ENCODE results near the gene SNCAIP. TPM values are rescaled to one million over a fixed set of nuclear protein-coding genes. Genes with fewer than 3 reads are reported as not detected.

The SNCAIP gene
- polyA plus RNA-seq, 1 experiment = 12.3 TPM

DNA sequence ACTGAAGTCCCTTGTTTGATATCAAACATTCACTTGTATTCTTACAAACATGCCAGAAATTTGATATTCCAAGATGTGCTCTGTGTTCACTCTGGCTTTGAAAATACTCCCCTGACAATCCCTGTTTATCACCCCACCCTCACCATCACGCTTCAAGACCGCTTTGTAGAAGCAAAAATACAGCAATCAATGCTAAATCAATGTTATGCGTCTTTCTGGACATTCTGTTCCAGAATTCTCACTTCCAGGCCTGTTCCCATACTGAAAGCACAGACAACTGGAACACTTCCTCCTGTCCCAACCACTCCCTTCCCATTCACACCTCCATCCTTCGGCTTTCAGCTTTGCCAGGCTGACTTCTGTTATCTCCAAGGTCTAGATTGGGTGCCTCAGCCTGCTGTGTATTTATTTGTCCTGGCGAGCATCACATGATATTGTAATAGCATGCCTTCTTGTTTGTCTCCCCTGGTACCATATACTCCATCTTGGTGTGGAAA is 72.8 kb downstream of the SNCAIP start:
- Histone ChIP-seq H3K27ac (ENCODE audit: low read depth, low read length) (no peak overlapping the region), H3K9me3 (ENCODE audit: control insufficient read depth, insufficient read depth, low read length) (no peaks in the 10 kb centered on the region), H3K27me3 (ENCODE audit: control insufficient read depth, insufficient read depth, low read length) (no peaks in the 10 kb centered on the region), H3K4me3 (ENCODE audit: low read depth, low read length) (no peak overlapping the region)
- TF ChIP-seq, protein P1, sequence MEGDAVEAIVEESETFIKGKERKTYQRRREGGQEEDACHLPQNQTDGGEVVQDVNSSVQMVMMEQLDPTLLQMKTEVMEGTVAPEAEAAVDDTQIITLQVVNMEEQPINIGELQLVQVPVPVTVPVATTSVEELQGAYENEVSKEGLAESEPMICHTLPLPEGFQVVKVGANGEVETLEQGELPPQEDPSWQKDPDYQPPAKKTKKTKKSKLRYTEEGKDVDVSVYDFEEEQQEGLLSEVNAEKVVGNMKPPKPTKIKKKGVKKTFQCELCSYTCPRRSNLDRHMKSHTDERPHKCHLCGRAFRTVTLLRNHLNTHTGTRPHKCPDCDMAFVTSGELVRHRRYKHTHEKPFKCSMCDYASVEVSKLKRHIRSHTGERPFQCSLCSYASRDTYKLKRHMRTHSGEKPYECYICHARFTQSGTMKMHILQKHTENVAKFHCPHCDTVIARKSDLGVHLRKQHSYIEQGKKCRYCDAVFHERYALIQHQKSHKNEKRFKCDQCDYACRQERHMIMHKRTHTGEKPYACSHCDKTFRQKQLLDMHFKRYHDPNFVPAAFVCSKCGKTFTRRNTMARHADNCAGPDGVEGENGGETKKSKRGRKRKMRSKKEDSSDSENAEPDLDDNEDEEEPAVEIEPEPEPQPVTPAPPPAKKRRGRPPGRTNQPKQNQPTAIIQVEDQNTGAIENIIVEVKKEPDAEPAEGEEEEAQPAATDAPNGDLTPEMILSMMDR (IDR thresholded peaks at IDR 0.05; ENCODE audit: low read depth, low read length) = no peak
- no peak for DNase-seq (ENCODE audit: low read depth, low spot score)
- ChIA-PET POLR2A (no interaction called here), CTCF (no interaction called here)

DNA sequence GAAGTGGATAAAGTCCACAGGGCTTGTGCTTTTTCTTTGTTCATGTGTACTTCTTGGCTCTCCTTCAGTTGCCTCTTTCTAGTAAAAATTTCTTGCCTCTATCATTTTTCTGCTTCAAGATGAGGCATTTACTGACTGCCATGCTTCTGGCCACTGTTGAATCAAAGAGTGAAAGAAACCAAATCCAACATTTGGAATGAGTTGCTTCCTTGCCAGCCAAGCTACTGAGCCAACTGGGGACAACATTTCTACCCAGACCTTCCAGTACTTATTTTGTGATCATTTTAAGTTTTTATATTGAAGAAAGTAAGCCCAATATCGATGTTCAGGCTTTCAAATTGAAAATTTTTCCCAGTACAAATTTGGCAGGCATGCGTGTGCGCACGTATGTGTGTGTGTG is 73.2 kb downstream of the SNCAIP start:
- no peak for DNase-seq (ENCODE audit: low read depth, low spot score)
- H3K4me3 ChIP-seq (ENCODE audit: low read depth, low read length) = no peak overlapping the region
- ChIA-PET POLR2A (no interaction called here), CTCF (no interaction called here)
- no peaks in the 10 kb centered on the region for H3K9me3 ChIP-seq (ENCODE audit: control insufficient read depth, insufficient read depth, low read length)
- TF ChIP-seq, protein P1 (IDR thresholded peaks at IDR 0.05; ENCODE audit: low read depth, low read length) = no peak
- no peak overlapping the region for H3K27ac ChIP-seq (ENCODE audit: low read depth, low read length)
- no peaks in the 10 kb centered on the region for H3K27me3 ChIP-seq (ENCODE audit: control insufficient read depth, insufficient read depth, low read length)

DNA sequence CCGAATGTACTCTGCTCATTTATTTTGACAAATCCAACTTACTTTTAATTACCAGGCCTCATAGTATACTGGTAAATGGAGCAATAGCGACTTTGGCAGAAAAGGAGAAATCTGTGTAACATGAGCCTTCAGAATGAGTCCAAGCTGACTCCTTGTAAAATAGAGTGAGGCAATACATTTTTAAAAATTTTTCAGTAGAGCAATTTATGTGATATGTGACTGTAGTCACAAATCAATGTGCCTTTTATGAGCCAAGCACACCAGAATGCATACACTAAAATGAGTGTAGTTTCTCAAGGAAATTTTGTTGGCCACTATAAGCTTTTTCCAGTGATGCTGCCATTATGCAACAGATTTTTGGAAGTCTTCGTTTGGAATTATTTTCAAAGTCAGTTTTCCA is 73.8 kb downstream of the SNCAIP start:
- no peak overlapping the region for H3K27ac ChIP-seq (ENCODE audit: low read depth, low read length)
- no peaks in the 10 kb centered on the region for H3K27me3 ChIP-seq (ENCODE audit: control insufficient read depth, insufficient read depth, low read length)
- H3K9me3 ChIP-seq (ENCODE audit: control insufficient read depth, insufficient read depth, low read length) = no peaks in the 10 kb centered on the region
- H3K4me3 ChIP-seq (ENCODE audit: low read depth, low read length) = no peak overlapping the region
- TF ChIP-seq, protein P1 (IDR thresholded peaks at IDR 0.05; ENCODE audit: low read depth, low read length) = no peak
- POLR2A ChIA-PET = no interaction called here
- no peak for DNase-seq (ENCODE audit: low read depth, low spot score)
- CTCF ChIA-PET = interaction anchor here (0.6 kb wide), 2 partner anchors 69 to 669 kb away, joined by 3 read pairs; no protein-coding TSS in a partner anchor

DNA sequence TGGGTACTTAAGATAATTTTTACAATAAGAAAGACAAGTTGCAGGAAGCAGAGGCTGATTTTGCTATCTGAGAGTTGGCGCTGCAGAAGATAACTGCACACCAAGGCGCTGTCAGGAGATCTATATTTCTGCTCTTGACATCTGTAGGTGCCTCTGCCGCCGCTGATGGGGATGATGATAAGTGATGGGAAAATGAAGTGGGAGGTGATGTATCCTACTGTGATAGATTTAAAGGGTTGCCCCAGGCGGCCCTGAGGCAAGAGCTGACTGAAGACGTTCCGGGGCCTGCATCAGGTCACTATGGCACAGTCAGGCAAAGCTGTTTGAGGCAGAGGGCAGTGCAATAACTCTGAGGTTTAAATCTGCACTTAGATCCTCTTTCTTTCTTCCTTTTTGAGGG is 78.1 kb downstream of the SNCAIP start:
- ChIA-PET POLR2A (no interaction called here), CTCF (no interaction called here)
- Histone ChIP-seq H3K9me3 (ENCODE audit: control insufficient read depth, insufficient read depth, low read length) (no peaks in the 10 kb centered on the region), H3K27ac (ENCODE audit: low read depth, low read length) (no peak overlapping the region), H3K27me3 (ENCODE audit: control insufficient read depth, insufficient read depth, low read length) (no peaks in the 10 kb centered on the region), H3K4me3 (ENCODE audit: low read depth, low read length) (no peak overlapping the region)
- TF ChIP-seq, protein P1 (IDR thresholded peaks at IDR 0.05; ENCODE audit: low read depth, low read length) = no peak
- DNase-seq (ENCODE audit: low read depth, low spot score) = no peak

DNA sequence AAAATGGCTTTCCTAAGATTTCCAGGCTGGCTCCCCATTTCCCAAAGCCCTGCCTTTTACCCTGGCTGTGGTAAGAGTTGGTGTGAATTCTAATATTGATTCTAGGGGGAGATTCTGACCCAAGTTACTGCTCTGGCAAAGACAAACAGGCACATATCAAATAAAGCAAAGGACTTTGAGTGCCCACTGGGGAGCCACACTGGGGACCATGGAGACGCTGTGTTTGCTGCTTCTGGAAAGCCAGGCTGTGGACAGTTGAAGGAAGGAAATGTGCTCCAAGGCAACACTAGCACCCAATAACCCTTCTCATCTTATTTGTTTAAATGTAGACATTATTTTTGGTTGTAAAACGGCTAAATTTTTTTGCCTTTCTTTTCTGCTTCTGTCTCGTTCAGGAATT is 78.7 kb downstream of the SNCAIP start:
- no peak for DNase-seq (ENCODE audit: low read depth, low spot score)
- H3K27me3 ChIP-seq (ENCODE audit: control insufficient read depth, insufficient read depth, low read length) = no peaks in the 10 kb centered on the region
- H3K27ac ChIP-seq (ENCODE audit: low read depth, low read length) = no peak overlapping the region
- ChIA-PET POLR2A (no interaction called here), CTCF (no interaction called here)
- no peaks in the 10 kb centered on the region for H3K9me3 ChIP-seq (ENCODE audit: control insufficient read depth, insufficient read depth, low read length)
- H3K4me3 ChIP-seq (ENCODE audit: low read depth, low read length) = no peak overlapping the region
- TF ChIP-seq, protein P1 (IDR thresholded peaks at IDR 0.05; ENCODE audit: low read depth, low read length) = no peak
